HG02973 (cell line): ENCODE data around the gene KRTAP10-11.

Experiments used
- ATAC-seq: cut with Tn5 transposase; IDR thresholded peaks from one replicate; pipeline ENCODE4 v1.9.1; 2021; ENCODE audit warnings: moderate library complexity; ENCODE audit not compliant: unreplicated experiment

KRTAP10-11 gene

GRCh38 chr21:44692798-44693512 is 46.7 kb downstream of the KRTAP10-11 start:
- no peak for ATAC-seq

- ATAC-seq = no peak
These were observed 48.6 kb downstream of the KRTAP10-11 start for GRCh38 chr21:44694776-44695175.

- ATAC-seq = no peak
These were observed 49.0 kb downstream of the KRTAP10-11 start for GRCh38 chr21:44695184-44695583.

- ATAC-seq = no peak
These were observed 49.4 kb downstream of the KRTAP10-11 start for GRCh38 chr21:44695641-44696040.

DNA sequence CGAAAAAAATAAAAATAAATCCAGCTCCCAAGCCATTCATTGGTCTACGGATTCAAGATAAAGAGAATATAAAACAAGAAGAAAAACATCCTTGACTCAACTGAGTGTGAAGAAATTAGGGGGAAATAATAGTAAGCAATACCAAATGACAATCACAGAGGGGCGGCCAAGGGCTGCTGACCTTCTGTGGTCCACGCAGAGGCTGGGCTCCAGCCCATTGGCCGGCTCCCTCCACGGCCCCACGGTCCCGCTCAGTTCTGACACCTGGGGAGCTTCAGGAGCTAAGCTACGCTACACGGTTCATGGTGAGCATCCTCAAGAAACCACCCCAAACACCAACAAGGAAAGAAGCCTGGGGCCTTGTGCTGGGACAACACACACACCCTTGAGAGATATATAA is 50.4 kb downstream of the KRTAP10-11 start:
- no peak for ATAC-seq
